ENCODE measurements around the gene SMIM5. TPM values are rescaled to one million over a fixed set of nuclear protein-coding genes. Genes with fewer than 3 reads are reported as not detected.

Gene SMIM5
- total RNA-seq, 3 donors from 2014 or later: 20.7 to 41.6 (median 27.5) TPM

DNA sequence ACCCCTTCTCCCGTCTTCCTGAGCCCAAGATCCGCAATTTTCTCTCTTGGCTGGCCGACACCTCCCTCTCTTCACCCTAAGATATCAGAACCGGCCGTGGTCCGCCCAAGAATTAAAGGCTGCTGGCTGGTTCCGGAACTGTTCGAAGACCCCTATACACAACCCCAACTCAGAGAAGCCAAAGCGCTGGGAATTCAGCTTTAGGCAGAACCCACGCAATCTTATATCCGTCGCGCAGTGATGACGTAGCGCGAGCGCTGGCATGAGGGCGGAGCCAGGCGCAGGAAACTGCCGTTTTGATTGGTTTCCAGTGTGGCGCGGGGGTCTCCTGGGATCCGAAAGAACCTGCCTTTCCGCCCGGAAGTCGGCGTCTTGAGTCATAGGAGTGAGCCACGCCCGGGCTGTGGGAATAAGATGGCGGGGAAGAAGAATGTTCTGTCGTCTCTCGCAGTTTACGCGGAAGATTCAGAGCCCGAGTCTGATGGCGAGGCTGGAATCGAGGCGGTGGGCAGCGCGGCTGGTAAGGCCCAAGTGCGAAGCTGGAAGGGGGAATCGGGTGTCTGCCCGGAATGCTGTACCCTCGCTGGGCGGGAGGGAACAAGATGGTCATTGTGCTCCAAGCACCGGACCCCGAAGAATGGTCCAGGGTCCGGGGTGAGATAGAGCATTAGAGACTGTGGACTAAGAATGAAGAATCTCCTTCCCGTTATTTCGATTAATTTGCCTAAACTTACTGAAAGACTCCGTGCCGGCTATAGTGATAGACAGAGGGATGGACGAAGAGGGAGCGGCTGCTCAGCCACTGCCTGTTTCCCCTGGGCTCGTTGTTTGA lies 33.9 kb downstream of the SMIM5 start, which contains the start of the genes RECQL5 and SAP30BP:
RECQL5 (minus strand) TSS at position 196 of the 832 bp plus-strand sequence. CDS start 597 bp downstream, outside the sequence.
SAP30BP (plus strand) TSS at position 380 of the 832 bp plus-strand sequence; CDS start at position 415, 35 bp downstream.
- DNase-seq (peak; percentile 98 to 99 (median 98)), ATAC-seq (peak; percentile 100)
- Histone ChIP-seq H3K36me3 (ENCODE audit: low read depth) (no peaks in the 10 kb centered on the region), H3K9me3 (no peaks in the 10 kb centered on the region), H3K4me3 (peak within 1 kb of the TSS; percentile 93), H3K4me1 (ENCODE audit: low read depth) (peaks cover 22% of the 10 kb centered on the region)
- TF ChIP-seq, protein P1, sequence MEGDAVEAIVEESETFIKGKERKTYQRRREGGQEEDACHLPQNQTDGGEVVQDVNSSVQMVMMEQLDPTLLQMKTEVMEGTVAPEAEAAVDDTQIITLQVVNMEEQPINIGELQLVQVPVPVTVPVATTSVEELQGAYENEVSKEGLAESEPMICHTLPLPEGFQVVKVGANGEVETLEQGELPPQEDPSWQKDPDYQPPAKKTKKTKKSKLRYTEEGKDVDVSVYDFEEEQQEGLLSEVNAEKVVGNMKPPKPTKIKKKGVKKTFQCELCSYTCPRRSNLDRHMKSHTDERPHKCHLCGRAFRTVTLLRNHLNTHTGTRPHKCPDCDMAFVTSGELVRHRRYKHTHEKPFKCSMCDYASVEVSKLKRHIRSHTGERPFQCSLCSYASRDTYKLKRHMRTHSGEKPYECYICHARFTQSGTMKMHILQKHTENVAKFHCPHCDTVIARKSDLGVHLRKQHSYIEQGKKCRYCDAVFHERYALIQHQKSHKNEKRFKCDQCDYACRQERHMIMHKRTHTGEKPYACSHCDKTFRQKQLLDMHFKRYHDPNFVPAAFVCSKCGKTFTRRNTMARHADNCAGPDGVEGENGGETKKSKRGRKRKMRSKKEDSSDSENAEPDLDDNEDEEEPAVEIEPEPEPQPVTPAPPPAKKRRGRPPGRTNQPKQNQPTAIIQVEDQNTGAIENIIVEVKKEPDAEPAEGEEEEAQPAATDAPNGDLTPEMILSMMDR (IDR thresholded peaks at IDR 0.05): no peak
- intact Hi-C loops (cut with DNase I, micrococcal nuclease): no loop called here

DNA sequence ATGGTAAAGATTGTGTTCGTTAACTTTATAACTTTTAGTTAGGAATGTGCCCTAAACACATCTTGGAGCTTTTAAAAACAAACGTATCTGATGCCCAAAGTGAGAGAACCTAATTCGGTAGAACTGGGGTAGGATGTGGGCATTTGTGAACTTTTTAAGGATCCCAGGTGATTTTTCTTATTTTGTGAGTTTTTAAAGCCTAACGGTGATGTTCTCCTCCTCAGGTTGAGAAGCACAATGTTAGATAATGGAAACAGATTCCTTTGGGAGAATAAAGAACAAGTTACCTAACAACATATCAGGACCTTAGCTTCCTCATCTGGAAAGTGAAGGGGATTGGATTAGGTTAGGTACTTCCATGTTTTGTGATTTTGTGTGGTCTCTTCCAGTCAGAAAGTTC lies 34.6 kb downstream of the SMIM5 start:
- Histone ChIP-seq H3K4me3 (peak overlapping the region; percentile 93), H3K36me3 (ENCODE audit: low read depth) (no peaks in the 10 kb centered on the region), H3K4me1 (ENCODE audit: low read depth) (peaks cover 22% of the 10 kb centered on the region), H3K9me3 (no peaks in the 10 kb centered on the region)
- intact Hi-C loops (cut with DNase I, micrococcal nuclease): no loop called here
- TF ChIP-seq, protein P1 (IDR thresholded peaks at IDR 0.05): no peak
- ATAC-seq (no peak), DNase-seq (no peak)

DNA sequence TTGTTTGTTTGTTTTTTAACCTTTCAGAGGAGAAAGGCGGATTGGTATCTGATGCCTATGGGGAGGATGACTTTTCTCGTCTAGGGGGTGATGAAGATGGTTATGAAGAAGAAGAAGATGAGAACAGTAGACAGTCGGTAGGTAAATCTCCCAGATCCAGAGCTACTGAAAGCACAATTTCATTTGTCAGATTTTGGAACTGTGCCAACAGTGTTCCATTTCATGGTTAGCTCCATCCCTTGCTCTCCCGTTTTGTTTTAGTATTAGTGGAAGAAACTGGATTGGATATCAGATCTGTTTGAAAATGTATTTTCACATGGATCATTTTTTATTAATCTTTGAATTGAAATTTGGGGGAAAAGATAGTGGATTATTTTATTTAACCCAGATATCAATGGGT lies 35.3 kb downstream of the SMIM5 start:
- no peak overlapping the region for H3K4me3 ChIP-seq
- no peaks in the 10 kb centered on the region for H3K36me3 ChIP-seq (ENCODE audit: low read depth)
- intact Hi-C loops (cut with DNase I, micrococcal nuclease): no loop called here
- peaks cover 22% of the 10 kb centered on the region for H3K4me1 ChIP-seq (ENCODE audit: low read depth)
- TF ChIP-seq, protein P1 (IDR thresholded peaks at IDR 0.05): no peak
- DNase-seq: no peak
- no peak for ATAC-seq
- no peaks in the 10 kb centered on the region for H3K9me3 ChIP-seq

DNA sequence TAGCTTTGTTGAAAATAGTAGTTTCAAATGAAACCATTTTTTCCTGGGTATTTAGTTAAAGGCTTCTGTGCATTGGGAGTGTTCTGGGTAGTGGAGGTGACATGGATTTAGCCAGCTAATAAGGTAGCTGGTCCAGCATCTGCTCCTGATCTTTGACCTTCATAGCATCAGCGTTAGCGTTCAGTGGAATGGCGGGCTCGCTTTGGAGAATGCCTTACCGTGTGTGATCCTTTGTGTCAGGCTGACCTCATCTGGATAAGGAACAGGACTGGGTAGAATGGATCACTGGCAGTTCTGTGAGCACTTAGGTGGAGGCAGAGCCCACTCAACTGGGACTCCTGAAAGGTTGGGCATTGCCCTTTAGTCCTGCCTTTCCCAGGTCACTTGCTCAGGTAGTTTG lies 37.6 kb downstream of the SMIM5 start:
- Histone ChIP-seq H3K9me3 (no peaks in the 10 kb centered on the region), H3K4me1 (ENCODE audit: low read depth) (peaks cover 27% of the 10 kb centered on the region), H3K4me3 (no peak overlapping the region), H3K36me3 (ENCODE audit: low read depth) (no peaks in the 10 kb centered on the region)
- DNase-seq (no peak), ATAC-seq (no peak)
- intact Hi-C loops (cut with DNase I, micrococcal nuclease): loop anchor here in 1 of 2 donors (5.0 kb wide), 1 partner anchor 81 kb away; no protein-coding TSS in a partner anchor
- TF ChIP-seq, protein P1 (IDR thresholded peaks at IDR 0.05): no peak

DNA sequence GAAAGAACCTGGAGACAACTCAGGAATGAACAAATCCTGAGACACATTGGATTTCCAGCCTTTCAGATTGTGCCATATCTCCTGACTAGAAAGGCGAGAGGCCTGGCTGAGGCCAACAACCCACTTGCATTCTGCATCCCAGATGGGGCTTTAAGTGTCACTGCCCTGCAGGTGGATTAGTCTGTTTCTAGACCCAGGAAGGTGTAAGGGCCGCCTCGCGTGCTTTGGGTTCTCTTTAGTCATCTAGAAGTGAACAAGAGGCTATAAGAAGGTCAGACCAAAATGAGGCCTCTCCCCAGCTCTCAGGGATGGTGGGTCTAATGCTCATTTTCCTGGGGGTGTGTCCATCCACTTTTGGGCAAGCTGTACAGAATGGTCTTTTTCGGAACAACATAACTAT lies 38.8 kb downstream of the SMIM5 start:
- intact Hi-C loops (cut with DNase I, micrococcal nuclease): loop anchor here in 1 of 2 donors (5.0 kb wide), 1 partner anchor 80 kb away; no protein-coding TSS in a partner anchor
- TF ChIP-seq, protein P1 (IDR thresholded peaks at IDR 0.05): no peak
- Histone ChIP-seq H3K4me1 (ENCODE audit: low read depth) (peaks cover 18% of the 10 kb centered on the region), H3K9me3 (no peaks in the 10 kb centered on the region), H3K36me3 (ENCODE audit: low read depth) (no peaks in the 10 kb centered on the region), H3K4me3 (no peak overlapping the region)
- DNase-seq: no peak
- no peak for ATAC-seq
